ENCODE results near the gene PSMD1.
"Not testable (repeated sequence)": the region's sequence is repeated elsewhere in the genome, so short reads cannot be mapped to it uniquely, and the experiment has no call there.

Gene PSMD1

GRCh38 chr2:231161252-231161839 lies 104.7 kb downstream of the PSMD1 start:
- DNase-seq = peak; percentile 6

GRCh38 chr2:231161877-231162329 lies 105.2 kb downstream of the PSMD1 start:
- no peak for DNase-seq

- DNase-seq = no peak
These were observed 106.3 kb downstream of the PSMD1 start for GRCh38 chr2:231163011-231163410.

- DNase-seq = no peak
These were observed 106.9 kb downstream of the PSMD1 start for GRCh38 chr2:231163414-231164095.

- DNase-seq = no peak
These were observed 111.2 kb downstream of the PSMD1 start for GRCh38 chr2:231167745-231168459.

GRCh38 chr2:231168460-231169139 lies 111.9 kb downstream of the PSMD1 start:
- DNase-seq = no peak

DNA sequence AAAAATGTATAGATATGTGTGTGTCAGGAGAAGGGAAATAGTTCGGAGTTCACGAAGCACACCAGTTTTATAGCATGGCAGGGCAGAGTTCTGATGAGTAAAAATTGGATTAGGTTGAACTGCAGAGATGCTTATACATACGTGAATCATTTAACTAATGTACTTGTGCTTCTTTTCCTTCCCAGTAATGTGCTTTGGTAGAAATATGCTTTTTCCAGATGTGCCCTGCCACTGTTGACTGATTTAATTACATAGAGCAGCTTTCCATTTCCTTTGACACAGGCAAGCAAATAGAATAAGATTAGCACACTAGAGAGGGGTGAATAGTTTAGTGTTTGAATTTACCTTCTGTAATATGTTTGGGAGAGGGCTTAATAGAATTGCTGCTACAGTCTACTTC lies 112.8 kb downstream of the PSMD1 start:
- DNase-seq = no peak

- no peak for DNase-seq
These were observed 113.4 kb downstream of the PSMD1 start for GRCh38 chr2:231170055-231170454.

GRCh38 chr2:231172025-231172424 lies 115.4 kb downstream of the PSMD1 start:
- no peak for DNase-seq

- no peak for DNase-seq
These were observed 117.6 kb downstream of the PSMD1 start for GRCh38 chr2:231174211-231174651.

DNA sequence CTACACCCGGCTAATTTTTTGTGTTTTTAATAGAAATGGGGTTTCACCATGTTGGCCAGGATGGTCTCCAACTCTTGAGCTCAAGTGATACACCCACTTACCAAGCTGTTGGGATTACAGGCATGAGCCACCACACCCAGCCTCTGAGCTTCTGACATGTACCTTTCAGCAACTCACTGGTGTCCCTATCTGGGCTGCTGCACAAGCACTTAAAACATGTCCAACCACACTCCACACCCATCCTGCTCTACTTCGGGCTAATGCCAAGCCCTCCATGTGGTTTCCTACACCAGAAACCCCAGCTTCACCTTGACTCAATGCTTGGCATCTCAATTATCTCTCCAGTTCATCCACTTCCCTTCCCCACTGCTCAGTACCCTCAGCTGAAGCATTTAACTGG lies 119.4 kb downstream of the PSMD1 start:
- DNase-seq = no peak

GRCh38 chr2:231177156-231178025 lies 120.7 kb downstream of the PSMD1 start:
- no peak for DNase-seq

- DNase-seq = not testable (repeated sequence)
These were observed 122.1 kb downstream of the PSMD1 start for GRCh38 chr2:231178805-231179204.

GRCh38 chr2:231181860-231182512 lies 125.3 kb downstream of the PSMD1 start:
- DNase-seq = peak; percentile 23

GRCh38 chr2:231182513-231182899 lies 125.8 kb downstream of the PSMD1 start:
- DNase-seq = no peak

DNA sequence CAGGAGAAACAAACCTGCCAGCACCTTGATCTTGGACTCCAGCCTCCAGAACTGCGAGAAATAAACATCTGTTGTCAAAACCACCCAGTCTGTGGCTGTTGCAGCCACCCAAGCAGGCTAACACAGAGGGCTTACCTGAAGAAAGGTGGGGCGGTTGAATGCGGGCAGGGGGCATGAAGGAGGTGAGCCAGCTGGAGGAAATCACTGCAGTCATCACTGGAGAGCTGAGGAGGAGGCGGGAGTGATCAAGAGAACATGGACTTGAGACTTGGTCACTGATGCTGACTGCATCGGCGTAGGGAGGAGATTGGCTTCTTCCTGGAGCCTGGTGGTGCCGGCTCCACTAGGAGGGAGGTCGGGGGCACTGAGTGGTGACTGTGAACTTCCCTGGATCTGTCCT lies 127.2 kb downstream of the PSMD1 start:
- no peak for DNase-seq

- DNase-seq = no peak
These were observed 127.7 kb downstream of the PSMD1 start for GRCh38 chr2:231184319-231184718.

- DNase-seq = no peak
These were observed 128.5 kb downstream of the PSMD1 start for GRCh38 chr2:231185050-231185725.

DNA sequence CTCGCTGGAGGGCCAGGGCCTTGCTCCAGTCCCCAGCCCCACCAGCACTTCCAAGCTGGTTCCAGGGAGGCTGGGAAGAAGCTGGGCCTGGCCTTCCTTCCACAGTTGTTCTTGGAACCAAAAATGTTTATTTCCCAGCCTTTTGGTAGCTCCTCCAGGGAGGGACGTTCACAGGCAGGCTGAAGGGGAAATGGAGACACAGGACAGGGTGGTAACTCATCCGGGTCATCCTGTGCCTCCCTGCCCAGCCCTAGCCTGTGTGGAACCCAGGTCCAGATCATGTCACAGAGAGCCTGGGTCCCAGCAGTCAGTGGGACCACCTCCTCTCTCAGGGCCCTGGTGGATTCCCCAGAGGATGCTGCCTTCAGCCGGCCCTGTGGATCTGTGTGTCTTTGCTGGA lies 129.2 kb downstream of the PSMD1 start:
- DNase-seq = no peak

DNA sequence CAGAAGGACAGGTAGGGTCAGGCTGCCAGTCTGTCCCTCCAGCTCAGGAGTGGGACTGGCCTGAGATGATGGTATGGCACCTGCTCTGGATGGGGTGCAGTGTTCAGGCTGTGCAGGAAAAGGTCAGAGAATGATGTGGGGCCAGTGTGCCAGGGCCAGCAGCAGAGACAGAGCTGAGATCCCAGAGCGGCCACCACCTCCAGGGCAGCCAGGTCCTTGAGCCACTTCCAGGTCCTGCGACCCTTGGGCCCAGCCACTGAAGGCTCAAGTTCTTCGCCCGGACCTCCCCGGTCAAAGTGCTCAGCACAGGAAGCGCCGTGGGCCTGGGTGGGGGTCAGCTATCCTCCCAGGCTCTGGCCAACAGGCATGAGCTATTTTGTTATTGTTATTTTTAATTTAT lies 129.7 kb downstream of the PSMD1 start:
- no peak for DNase-seq

Data from CD4-positive, alpha-beta T cell treated with Interleukin-17A for 1 hour (primary cell).